SK-N-SH treated with all-trans-retinoic acid at 6 μM for 48 hours (cell line): ENCODE measurements around the gene PLP2.
"Not testable (repeated sequence)": the region's sequence is repeated elsewhere in the genome, so short reads cannot be mapped to it uniquely, and the experiment has no call there.

Experiments
- ARNTL ChIP-seq: fragments of 450-650 bp; formaldehyde crosslinking; IDR thresholded peaks from 2 replicates; pipeline ENCODE4 v1.5.0; 2020; ENCODE audit warnings: low read depth, mild to moderate bottlenecking, moderate library complexity, borderline replicate concordance
- CSRNP3 ChIP-seq: fragments of 250-450 bp; sonication (Bioruptor Pico); IDR thresholded peaks from 2 replicates; pipeline ENCODE4 v1.5.1; 2021; ENCODE audit warnings: mild to moderate bottlenecking, moderate library complexity
- SNAI2 ChIP-seq: fragments of 250-450 bp; sonication (Bioruptor Pico); IDR thresholded peaks from 2 replicates; pipeline ENCODE4 v1.5.0; 2020; ENCODE audit warnings: mild to moderate bottlenecking, moderate library complexity
- ZFP3 ChIP-seq: fragments of 250-450 bp; sonication (Bioruptor Pico); IDR thresholded peaks from 2 replicates; pipeline ENCODE4 v1.5.0; 2020; ENCODE audit warnings: mild to moderate bottlenecking, moderate library complexity
- ZNF70 ChIP-seq: fragments of 450-650 bp; formaldehyde crosslinking; IDR thresholded peaks from 2 replicates; pipeline ENCODE4 v1.5.0; 2020; ENCODE audit warnings: mild to moderate bottlenecking, moderate library complexity
- TF ChIP-seq, protein P1 (sequence below): fragments of 250-450 bp; sonication (Bioruptor Pico); IDR thresholded peaks from 2 replicates; pipeline ENCODE4 v1.8.0; 2021; ENCODE audit warnings: low read depth, mild to moderate bottlenecking, moderate library complexity, borderline replicate concordance

DNA sequence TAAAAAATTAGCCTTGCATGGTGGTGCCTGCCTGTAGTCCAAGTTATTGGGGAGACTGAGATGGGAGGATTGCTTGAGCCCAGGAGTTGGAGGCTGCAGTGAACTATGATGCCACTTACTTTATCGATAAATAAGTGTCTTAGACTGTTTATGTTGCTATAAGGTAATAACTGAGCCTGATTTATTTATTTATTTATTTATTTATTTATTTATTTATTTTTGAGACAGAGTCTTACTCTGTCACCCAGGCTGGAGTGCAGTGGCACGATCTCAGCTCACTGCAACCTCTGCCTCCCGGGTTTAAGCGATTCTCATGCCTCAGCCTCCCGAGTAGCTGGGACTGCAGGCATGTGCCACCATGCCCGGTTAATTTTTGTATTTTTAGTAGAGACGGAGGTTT, 39.4 kb upstream of the PLP2 start:
- not testable (repeated sequence) for TF ChIP-seq ZFP3; ARNTL (CRISPR knock-in tag); CSRNP3 (CRISPR knock-in tag); ZNF70; SNAI2 (CRISPR knock-in tag)
- TF ChIP-seq, protein P1, sequence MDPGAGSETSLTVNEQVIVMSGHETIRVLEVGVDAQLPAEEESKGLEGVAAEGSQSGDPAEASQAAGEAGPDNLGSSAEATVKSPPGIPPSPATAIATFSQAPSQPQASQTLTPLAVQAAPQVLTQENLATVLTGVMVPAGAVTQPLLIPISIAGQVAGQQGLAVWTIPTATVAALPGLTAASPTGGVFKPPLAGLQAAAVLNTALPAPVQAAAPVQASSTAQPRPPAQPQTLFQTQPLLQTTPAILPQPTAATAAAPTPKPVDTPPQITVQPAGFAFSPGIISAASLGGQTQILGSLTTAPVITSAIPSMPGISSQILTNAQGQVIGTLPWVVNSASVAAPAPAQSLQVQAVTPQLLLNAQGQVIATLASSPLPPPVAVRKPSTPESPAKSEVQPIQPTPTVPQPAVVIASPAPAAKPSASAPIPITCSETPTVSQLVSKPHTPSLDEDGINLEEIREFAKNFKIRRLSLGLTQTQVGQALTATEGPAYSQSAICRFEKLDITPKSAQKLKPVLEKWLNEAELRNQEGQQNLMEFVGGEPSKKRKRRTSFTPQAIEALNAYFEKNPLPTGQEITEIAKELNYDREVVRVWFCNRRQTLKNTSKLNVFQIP (CRISPR knock-in tag): not testable (repeated sequence)
